Mesendoderm (in vitro differentiated cells): ENCODE measurements around the gene CPA5.

Source experiments
- DNase-seq: peaks from one replicate; pipeline ENCODE4 v3.0.0; 2013
- H2AK5ac ChIP-seq: 2 replicates; pipeline ENCODE4 v1.6.1; 2013; ENCODE audit warnings: low read length, inconsistent platforms
- H2BK120ac ChIP-seq: 2 replicates; pipeline ENCODE4 v1.6.1; 2013; ENCODE audit warnings: low read depth, mild to moderate bottlenecking, low read length, moderate library complexity, mixed read lengths
- H2BK15ac ChIP-seq: replicated peaks from 2 replicates; pipeline ENCODE4 v1.6.1; 2013; ENCODE audit warnings: low read depth, mild to moderate bottlenecking, moderate library complexity
- H2BK5ac ChIP-seq: 2 replicates; pipeline ENCODE4 v1.6.1; 2013; ENCODE audit warnings: low read length, inconsistent platforms
- H3K18ac ChIP-seq: 2 replicates; pipeline ENCODE4 v1.6.1; 2013; ENCODE audit warnings: mild to moderate bottlenecking, low read length, mixed read lengths
- H3K23ac ChIP-seq: one replicate; pipeline ENCODE4 v1.6.1; 2013; ENCODE audit warnings: low read length
- H3K27ac ChIP-seq: 2 replicates; pipeline ENCODE4 v1.5.1; 2013; ENCODE audit warnings: low read depth, mild to moderate bottlenecking, inconsistent platforms, low read length, moderate library complexity
- H3K27me3 ChIP-seq: 2 replicates; pipeline ENCODE4 v1.6.1; 2013; ENCODE audit warnings: low read length, control low read depth, mild to moderate bottlenecking, inconsistent platforms; ENCODE audit not compliant: insufficient read depth, poor library complexity
- H3K36me3 ChIP-seq: 2 replicates; pipeline ENCODE4 v1.6.1; 2013; ENCODE audit warnings: low read length, inconsistent platforms; ENCODE audit not compliant: control insufficient read depth, insufficient read depth
- H3K4ac ChIP-seq: one replicate; pipeline ENCODE4 v1.6.1; 2013; ENCODE audit warnings: low read depth, mild to moderate bottlenecking, low read length, moderate library complexity
- H3K4me1 ChIP-seq: 2 replicates; pipeline ENCODE4 v1.6.1; 2013; ENCODE audit warnings: low read depth, low read length, inconsistent platforms; ENCODE audit not compliant: control insufficient read depth
- H3K4me2 ChIP-seq: 2 replicates; pipeline ENCODE4 v1.6.1; 2013; ENCODE audit warnings: low read length
- H3K4me3 ChIP-seq: 2 replicates; pipeline ENCODE4 v1.5.1; 2013; ENCODE audit warnings: mild to moderate bottlenecking, low read length
- H3K56ac ChIP-seq: one replicate; pipeline ENCODE4 v1.6.1; 2013; ENCODE audit warnings: low read length
- H3K79me1 ChIP-seq: 2 replicates; pipeline ENCODE4 v1.6.1; 2013; ENCODE audit warnings: low read length, inconsistent platforms
- H3K79me2 ChIP-seq: 2 replicates; pipeline ENCODE4 v1.6.1; 2013; ENCODE audit warnings: mild to moderate bottlenecking, low read length; ENCODE audit not compliant: control insufficient read depth, insufficient read depth
- H3K9ac ChIP-seq: 2 replicates; pipeline ENCODE4 v1.6.1; 2013; ENCODE audit warnings: low read length, inconsistent platforms
- H4K5ac ChIP-seq: one replicate; pipeline ENCODE4 v1.6.1; 2013; ENCODE audit warnings: low read length
- H4K8ac ChIP-seq: one replicate; pipeline ENCODE4 v1.6.1; 2013; ENCODE audit warnings: low read depth, mild to moderate bottlenecking, control low read depth, low read length, moderate library complexity
- WGBS: extraction: QIAGEN DNeasy Blood & Tissue Kit; methylation state at CpG from one replicate; pipeline ENCODE4 v1.1.7; 2013; ENCODE audit warnings: low lambda C conversion rate, missing lambda C conversion rate; ENCODE audit not compliant: insufficient coverage; ENCODE audit errors: extremely low coverage; 5-methylcytosine and 5-hydroxymethylcytosine counted together

The CPA5 gene

DNA sequence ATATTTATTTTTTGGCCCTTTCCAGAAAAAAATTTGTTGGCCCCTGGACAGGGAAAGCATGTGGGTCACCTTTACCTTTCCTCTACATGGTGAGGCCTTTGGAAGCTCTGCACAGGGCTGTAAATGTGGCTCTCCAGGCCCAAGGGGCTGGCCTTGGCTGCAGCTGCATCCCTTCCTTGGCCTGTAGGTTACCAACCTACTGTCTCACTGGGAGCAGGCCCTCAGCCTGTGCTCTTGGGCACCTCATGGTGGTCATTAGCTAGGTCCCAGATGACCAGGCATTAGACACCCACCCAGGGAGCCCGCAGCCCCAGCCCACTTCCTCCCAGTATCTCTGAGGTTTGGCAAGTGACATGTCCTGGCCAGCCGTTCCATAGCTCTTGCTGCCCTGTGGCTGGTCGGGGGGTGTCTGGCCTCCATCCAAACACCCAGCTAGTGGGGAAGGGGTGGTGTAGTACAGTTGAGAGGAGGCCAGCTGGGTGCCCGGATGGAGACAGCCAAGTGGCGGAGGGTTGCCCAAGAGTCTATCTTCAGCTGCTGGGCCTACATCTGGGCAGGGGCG lies 7.1 kb upstream of the CPA5 start:
- Histone ChIP-seq H2AK5ac (no peak overlapping the region), H3K79me1 (no peaks in the 10 kb centered on the region), H2BK15ac (no peak overlapping the region), H3K56ac (peak overlapping the region; percentile 7), H3K4me2 (no peak overlapping the region), H2BK5ac (no peak overlapping the region), H3K23ac (no peak overlapping the region), H3K36me3 (no peaks in the 10 kb centered on the region), H4K5ac (no peak overlapping the region), H3K18ac (no peak overlapping the region), H3K4me3 (no peak overlapping the region), H3K27me3 (no peaks in the 10 kb centered on the region), H3K4ac (no peak overlapping the region), H3K4me1 (no peaks in the 10 kb centered on the region), H4K8ac (no peak overlapping the region), H2BK120ac (no peak overlapping the region), H3K27ac (no peak overlapping the region), H3K79me2 (no peaks in the 10 kb centered on the region), H3K9ac (no peak overlapping the region)
- DNase-seq, result peak; percentile 37
- WGBS, result no CpG with 5 or more reads among the region's 6 CpGs

DNA sequence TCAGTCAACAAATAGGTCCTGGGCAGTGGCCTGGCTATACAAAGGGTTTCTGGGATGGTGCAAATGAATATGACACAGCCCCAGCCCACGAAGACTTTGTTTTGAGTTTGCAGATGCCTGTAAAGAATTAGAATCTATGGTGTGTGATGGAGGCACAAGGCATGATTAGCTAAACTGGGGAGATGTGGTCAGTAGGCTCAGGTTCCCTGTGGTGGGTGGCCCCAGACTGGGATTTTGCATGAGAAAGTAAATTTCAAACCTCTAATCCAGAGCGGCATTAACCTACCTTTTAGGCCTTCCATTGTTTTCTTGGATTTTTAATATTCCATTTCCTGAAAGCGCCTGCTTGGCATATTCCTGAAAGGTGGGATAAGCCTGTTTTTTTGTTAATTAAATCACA lies 6.4 kb upstream of the CPA5 start:
- no peaks in the 10 kb centered on the region for H3K27me3 ChIP-seq
- no peak overlapping the region for H2BK5ac ChIP-seq
- H3K27ac ChIP-seq, result no peak overlapping the region
- H4K5ac ChIP-seq, result no peak overlapping the region
- H3K79me2 ChIP-seq, result no peaks in the 10 kb centered on the region
- no peak overlapping the region for H4K8ac ChIP-seq
- H3K4me3 ChIP-seq, result no peak overlapping the region
- no peaks in the 10 kb centered on the region for H3K36me3 ChIP-seq
- DNase-seq, result no peak
- H3K23ac ChIP-seq, result no peak overlapping the region
- H3K4ac ChIP-seq, result no peak overlapping the region
- no peak overlapping the region for H3K4me2 ChIP-seq
- H3K56ac ChIP-seq, result no peak overlapping the region
- H2BK15ac ChIP-seq, result no peak overlapping the region
- H2AK5ac ChIP-seq, result no peak overlapping the region
- H3K18ac ChIP-seq, result no peak overlapping the region
- H3K9ac ChIP-seq, result no peak overlapping the region
- H3K4me1 ChIP-seq, result no peaks in the 10 kb centered on the region
- no peaks in the 10 kb centered on the region for H3K79me1 ChIP-seq
- WGBS, result no CpG with 5 or more reads among the region's 3 CpGs
- no peak overlapping the region for H2BK120ac ChIP-seq

DNA sequence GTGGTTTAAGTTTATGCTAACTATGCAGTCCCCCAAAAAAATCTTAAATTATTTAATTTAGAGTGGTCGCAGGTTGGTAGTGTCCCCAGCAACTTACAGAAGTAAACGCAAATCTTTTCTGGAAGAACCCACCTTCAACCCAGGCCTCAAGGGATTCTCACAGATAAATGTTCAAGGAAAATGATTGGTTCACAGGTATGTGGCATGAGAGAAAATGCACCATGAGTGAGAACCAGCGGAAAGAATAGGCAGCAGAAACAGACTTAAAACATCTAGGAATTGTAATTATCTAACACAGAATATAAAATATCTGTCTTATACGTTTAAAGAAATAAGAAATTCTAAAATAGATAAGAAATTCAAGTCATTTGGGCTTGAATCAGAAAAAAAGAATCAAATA lies 2.7 kb upstream of the CPA5 start:
- no peak overlapping the region for H2BK15ac ChIP-seq
- no peak overlapping the region for H3K4me2 ChIP-seq
- no peak overlapping the region for H3K27ac ChIP-seq
- H4K5ac ChIP-seq, result no peak overlapping the region
- no peak overlapping the region for H2BK5ac ChIP-seq
- H3K56ac ChIP-seq, result no peak overlapping the region
- no peaks in the 10 kb centered on the region for H3K79me1 ChIP-seq
- no CpG with 5 or more reads among the region's 4 CpGs for WGBS
- H3K9ac ChIP-seq, result no peak overlapping the region
- H3K27me3 ChIP-seq, result no peaks in the 10 kb centered on the region
- H3K4me1 ChIP-seq, result peaks cover 2% of the 10 kb centered on the region
- no peak overlapping the region for H4K8ac ChIP-seq
- no peak overlapping the region for H3K23ac ChIP-seq
- DNase-seq, result no peak
- H2BK120ac ChIP-seq, result no peak overlapping the region
- H3K4ac ChIP-seq, result no peak overlapping the region
- no peak overlapping the region for H2AK5ac ChIP-seq
- H3K79me2 ChIP-seq, result no peaks in the 10 kb centered on the region
- no peaks in the 10 kb centered on the region for H3K36me3 ChIP-seq
- H3K18ac ChIP-seq, result no peak overlapping the region
- H3K4me3 ChIP-seq, result no peak overlapping the region

DNA sequence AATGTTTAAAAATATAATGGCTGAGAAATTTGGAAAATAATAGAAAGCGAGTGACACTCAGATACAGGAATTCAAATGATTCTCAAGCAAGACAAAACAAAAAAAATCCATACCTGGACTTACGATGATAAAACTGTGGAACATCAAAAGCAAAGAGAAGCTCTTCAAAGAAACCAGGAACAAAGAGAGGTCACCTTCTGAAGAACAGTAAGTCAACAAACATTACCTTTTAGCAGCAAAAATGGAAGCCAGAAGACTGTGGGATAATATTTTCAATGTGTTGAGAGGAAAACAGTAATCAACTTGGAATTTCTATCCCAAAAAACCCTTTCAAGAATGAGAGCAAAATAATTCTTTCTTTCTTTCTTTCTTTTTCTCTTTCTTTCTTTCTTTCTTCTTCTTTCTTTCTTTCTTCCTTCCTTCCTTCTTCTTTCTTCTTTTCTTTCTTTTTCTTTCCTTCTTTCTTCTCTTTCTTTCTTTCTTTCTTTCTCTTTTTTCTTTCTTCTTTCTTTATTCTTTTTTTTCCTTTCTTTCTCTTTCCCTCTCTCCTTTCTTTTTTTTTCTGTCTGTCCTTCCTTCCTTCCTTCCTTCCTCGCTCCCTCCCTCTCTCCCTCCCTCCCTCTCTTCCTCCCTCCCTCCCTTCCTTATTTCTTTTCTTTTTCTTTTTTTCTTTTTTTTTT lies 1.8 kb upstream of the CPA5 start:
- Histone ChIP-seq H2BK5ac (no peak overlapping the region), H2BK15ac (no peak overlapping the region), H3K4me2 (no peak overlapping the region), H3K79me2 (no peaks in the 10 kb centered on the region), H3K9ac (no peak overlapping the region), H3K79me1 (no peaks in the 10 kb centered on the region), H3K27me3 (no peaks in the 10 kb centered on the region), H3K27ac (no peak overlapping the region), H3K4ac (no peak overlapping the region), H4K5ac (no peak overlapping the region), H3K18ac (no peak overlapping the region), H2BK120ac (no peak overlapping the region), H3K4me3 (no peak overlapping the region), H3K56ac (no peak overlapping the region), H3K4me1 (peaks cover 2% of the 10 kb centered on the region), H3K23ac (no peak overlapping the region), H3K36me3 (no peaks in the 10 kb centered on the region), H2AK5ac (no peak overlapping the region), H4K8ac (no peak overlapping the region)
- no CpG with 5 or more reads among the region's 3 CpGs for WGBS
- DNase-seq, result no peak

DNA sequence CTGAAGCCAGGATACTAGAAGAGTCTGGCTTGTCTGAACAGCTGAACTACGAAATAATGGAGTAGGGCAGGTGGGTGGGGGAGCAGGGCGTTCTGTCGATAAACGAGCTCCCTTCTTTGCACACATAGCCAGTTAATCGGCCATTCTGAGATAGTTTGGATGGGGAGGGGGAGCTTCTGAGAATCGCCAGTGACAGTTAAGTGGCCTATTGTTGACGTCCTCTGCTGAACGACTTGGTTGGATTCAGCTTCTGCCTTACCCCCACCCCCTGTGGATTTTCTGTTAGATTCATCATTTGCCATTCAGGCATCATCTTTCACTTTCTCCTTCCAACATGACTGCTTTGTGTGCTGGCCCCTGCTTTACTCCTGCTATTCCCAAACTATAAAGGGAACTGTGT lies 520 bp downstream of the CPA5 start:
- H3K9ac ChIP-seq, result no peak overlapping the region
- no peak overlapping the region for H3K27ac ChIP-seq
- no peak overlapping the region for H2BK5ac ChIP-seq
- no peak overlapping the region for H3K4me3 ChIP-seq
- no peaks in the 10 kb centered on the region for H3K79me1 ChIP-seq
- no peak overlapping the region for H2AK5ac ChIP-seq
- H2BK15ac ChIP-seq, result no peak overlapping the region
- H3K18ac ChIP-seq, result no peak overlapping the region
- H3K36me3 ChIP-seq, result no peaks in the 10 kb centered on the region
- H4K8ac ChIP-seq, result no peak overlapping the region
- no peaks in the 10 kb centered on the region for H3K27me3 ChIP-seq
- H3K56ac ChIP-seq, result no peak overlapping the region
- no peak overlapping the region for H2BK120ac ChIP-seq
- H3K4ac ChIP-seq, result no peak overlapping the region
- no peak overlapping the region for H3K4me2 ChIP-seq
- no peaks in the 10 kb centered on the region for H3K79me2 ChIP-seq
- DNase-seq, result peak; percentile 78
- H3K23ac ChIP-seq, result no peak overlapping the region
- peaks cover 2% of the 10 kb centered on the region for H3K4me1 ChIP-seq
- WGBS, result no CpG with 5 or more reads among the region's 8 CpGs
- H4K5ac ChIP-seq, result no peak overlapping the region

DNA sequence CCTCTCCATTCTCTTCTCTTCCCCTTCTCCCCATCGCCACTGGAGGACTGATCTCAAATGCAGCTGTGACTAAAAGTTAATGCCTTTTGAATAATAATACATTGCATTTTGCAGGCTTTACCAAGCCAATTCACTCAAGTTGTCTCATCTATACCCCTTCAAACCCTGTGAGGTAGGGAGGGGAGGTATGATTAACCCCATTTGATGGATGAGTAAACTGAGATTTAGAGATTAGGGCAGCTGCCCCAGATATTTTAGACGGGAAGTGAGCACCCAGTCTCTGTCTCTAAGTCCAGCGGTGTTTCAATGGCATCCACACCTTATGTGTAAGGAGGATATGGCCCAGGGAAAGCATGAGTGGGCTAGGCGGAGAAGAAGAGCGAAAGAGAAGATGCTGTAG lies 1.1 kb downstream of the CPA5 start:
- H2BK5ac ChIP-seq, result no peak overlapping the region
- no peak overlapping the region for H2BK15ac ChIP-seq
- no peak overlapping the region for H3K4me2 ChIP-seq
- H3K9ac ChIP-seq, result no peak overlapping the region
- no peak overlapping the region for H3K27ac ChIP-seq
- no peak overlapping the region for H3K18ac ChIP-seq
- no peak overlapping the region for H3K4ac ChIP-seq
- H2BK120ac ChIP-seq, result no peak overlapping the region
- H3K4me1 ChIP-seq, result peaks cover 5% of the 10 kb centered on the region
- H3K27me3 ChIP-seq, result no peaks in the 10 kb centered on the region
- H4K5ac ChIP-seq, result no peak overlapping the region
- no peak for DNase-seq
- no peak overlapping the region for H4K8ac ChIP-seq
- H3K79me1 ChIP-seq, result no peaks in the 10 kb centered on the region
- no peaks in the 10 kb centered on the region for H3K36me3 ChIP-seq
- H2AK5ac ChIP-seq, result no peak overlapping the region
- no peak overlapping the region for H3K4me3 ChIP-seq
- no peak overlapping the region for H3K23ac ChIP-seq
- no CpG with 5 or more reads among the region's 5 CpGs for WGBS
- no peaks in the 10 kb centered on the region for H3K79me2 ChIP-seq
- H3K56ac ChIP-seq, result no peak overlapping the region
